ENCODE measurements around the gene CEMIP.

DNA sequence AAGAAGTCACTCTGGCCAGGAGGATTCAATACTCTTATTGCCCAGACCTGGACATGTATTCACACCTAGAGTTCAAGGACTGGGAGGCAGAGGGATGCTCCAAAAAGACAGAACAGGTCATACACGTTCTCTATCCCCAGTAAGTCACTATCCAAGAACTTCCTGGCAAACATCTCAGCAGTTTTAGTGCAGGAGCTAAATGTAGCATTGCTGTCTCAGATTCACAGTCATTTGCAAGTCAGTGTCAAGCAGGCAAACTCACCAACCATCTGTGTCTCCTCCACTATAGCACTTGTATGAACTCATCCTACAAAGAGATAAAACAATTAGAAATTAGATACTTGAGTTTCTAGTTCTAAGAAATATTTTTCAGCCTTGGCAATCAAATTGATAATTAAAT is 45.7 kb upstream of the CEMIP start:
- TF ChIP-seq CTCF (IDR thresholded peaks at IDR 0.05) = no peak
- no peak for TF ChIP-seq EZH2 (IDR thresholded peaks at IDR 0.05)
- no peak for TF ChIP-seq EZH2phosphoT487 (IDR thresholded peaks at IDR 0.05)

All from neural progenitor cell (in vitro differentiated cells).